ENCODE data around the gene PICK1.
"Not testable (repeated sequence)": the region's sequence is repeated elsewhere in the genome, so short reads cannot be mapped to it uniquely, and the experiment has no call there.

Gene PICK1

DNA sequence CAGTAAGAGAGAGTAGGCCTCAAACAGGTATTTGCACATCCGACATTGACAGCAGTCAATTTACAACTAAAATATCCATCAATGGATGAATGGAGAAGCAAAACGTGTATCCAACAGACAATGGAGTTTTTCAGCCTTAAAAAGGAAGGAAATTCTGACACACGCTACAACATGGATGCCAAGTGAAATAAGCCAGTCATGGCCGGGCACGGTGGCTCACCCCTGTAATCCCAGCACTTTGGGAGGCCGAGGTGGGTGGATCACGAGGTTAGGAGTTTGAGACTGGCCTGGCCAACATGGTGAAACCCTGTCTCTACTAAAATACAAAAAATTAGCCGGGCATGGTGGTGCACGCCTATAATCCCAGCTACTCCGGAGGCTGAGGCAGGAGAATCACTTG lies 60.4 kb downstream of the PICK1 start:
- not testable (repeated sequence) for DNase-seq

DNA sequence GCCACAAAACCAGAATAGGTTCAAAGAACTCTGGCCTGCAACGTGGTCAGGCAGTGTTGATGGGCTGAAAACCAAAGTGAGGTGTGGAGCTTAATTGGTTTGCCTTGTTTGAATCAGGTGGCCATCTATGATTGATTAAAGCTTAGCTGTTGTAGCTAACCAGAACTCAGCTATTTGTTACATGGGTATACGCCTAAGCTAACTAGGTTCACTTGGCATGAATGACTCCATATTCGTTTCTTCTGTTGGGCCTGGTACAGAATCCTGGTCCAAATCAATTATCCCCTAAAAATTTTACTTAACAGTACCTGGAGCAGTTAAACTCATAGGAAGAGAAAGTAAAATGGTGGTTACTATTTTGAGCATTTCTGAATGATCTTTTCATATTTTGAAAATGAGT lies 61.0 kb downstream of the PICK1 start:
- DNase-seq: no peak

DNA sequence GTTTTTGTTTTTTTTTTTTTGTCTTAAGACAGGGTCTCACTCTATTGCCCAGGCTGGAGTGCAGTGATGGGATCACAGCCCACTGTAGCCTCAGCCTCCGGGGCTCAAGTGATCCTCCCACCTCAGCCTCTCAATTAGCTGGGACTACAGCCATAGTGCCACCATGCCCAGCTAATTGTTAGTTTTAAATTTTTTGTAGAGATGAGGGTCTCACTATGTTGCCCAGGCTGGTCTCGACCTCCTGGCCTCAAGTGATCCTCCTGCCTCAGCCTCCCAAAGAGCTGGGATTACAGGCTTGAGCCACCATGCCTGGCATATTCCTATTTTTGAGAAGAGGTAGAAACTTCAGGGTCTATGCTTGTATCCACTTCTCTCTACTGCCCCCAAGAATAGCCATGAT lies 61.5 kb downstream of the PICK1 start:
- DNase-seq: not testable (repeated sequence)

DNA sequence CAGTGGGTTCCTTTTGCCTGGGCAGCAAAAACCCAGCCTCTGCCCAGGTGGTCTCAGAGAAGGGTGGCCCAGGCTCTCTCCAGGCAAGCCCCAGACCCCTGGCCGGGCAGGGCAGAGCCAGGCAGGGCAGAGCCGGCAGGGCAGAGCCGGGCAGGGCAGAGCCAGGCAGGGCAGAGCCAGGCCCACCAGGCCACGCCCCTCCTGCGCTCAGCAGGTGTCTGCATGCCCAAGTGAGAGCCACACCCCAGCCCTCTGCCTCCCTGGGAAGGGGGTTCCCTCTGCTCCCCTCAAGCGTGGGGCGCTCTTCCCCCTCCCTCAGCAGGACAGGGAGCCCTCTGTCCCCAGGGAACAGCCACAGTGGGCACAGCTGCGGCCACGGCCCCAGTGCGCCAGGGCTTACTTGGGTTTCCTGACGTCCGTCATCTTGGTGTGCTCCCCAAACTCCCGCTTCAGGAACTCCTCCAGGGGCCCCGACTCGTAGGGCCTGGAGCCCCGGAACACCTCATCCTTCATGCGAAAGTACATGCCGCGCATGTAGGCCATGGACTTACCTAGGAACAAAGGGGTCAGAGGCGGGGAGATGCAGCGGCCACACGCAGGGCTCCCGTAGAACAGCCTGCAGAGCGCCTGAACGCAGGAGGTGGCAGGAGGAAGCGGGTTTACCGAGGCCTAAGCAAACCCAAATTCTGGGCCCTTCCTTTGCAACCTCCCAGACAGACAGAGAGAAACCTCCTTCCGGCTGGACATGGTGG lies 63.3 kb downstream of the PICK1 start:
- DNase-seq: no peak

DNA sequence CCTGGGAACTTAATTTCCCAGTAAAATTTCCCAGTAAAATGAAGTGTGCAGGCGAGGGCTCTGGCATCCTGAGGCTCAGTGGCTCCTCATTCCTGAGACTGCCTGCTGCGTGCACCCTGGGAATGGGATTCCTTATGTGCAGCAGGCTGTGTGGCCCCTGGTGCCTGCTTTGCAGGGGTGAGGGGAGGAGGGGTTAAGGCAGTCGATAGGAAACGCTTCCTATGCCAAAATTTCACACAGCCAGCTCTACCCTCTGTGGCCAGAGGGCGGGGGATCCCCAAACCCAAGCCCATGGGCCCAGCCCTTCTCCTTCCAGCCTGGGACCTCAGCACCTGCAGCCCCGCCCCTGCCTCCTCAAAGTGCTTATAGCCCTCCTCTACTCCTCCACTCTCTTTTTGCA lies 65.4 kb downstream of the PICK1 start:
- DNase-seq: no peak

DNA sequence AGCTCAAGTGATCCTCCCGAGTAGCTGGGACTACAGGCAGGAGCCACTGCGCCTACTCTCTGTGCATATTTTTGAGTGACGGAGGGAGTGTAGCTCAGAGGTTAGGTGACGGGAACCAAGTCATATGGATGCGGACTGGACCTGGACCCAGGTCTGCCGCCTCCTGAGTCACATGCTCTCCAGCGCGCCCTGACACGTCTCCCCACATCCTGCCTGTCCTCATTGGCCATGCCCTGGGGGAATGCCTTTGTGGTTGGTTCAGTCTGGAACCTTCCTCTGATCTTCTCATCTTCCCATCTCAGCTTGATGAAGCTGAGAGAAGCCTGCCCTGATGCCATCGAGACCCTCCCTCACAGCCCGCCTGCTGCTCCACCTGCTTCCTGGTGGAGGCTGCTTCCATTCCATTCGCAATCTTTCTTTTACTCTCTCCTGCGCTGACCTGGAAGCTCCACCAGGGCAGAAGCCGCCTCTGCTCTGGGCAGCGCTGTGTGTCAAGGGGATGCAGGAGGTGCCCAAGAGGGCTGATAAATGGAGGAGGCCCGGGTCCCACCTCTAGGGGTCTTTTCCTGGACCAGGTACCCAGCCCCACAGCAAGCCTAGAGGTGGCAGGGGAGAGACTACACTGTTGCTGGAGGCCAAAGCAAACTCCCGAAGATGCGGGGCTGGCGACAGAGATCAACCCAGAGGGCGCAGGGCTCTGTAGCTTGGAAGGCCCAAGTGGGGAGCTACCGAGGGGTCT lies 67.2 kb downstream of the PICK1 start:
- no peak for DNase-seq

DNA sequence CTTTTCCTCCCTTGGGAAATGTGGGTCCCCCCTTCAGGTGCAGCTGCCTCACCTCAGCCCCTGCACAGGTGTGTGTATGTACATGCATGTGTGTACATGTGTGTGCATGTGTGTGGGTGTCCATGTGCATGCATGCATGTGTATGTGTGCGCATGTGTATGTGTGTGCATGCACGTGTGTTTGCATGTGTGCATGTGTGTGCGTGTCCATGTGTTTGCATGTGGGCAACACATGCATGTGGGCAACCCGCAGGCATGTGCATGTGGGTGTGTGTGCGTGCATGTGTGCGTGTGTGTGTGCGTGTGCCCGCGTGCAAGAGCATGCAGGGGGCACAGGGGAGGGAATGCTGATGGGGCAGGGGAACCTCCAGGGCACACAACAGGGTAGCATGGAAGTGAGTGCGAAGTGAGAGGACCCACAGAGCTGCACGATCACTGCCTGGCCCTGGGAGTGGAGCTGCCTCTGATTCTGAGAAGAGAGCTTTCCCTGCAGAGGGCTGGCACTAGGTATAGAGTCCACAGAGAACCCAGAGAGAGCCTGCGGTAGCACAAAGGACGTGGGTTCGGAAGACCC lies 67.9 kb downstream of the PICK1 start:
- DNase-seq: no peak
